ENCODE data around the gene LSR. TPM values are rescaled to one million over a fixed set of nuclear protein-coding genes. Genes with fewer than 3 reads are reported as not detected.

The LSR gene
- total and polyA plus RNA-seq, 2 donors (not counting 1 experiment from before 2014, with no cell fraction given) = 37.2 to 45.3 TPM

GRCh38 chr19:35267818-35268535, 19.2 kb downstream of the LSR start:
- Histone ChIP-seq H3K79me2 (ENCODE audit: control insufficient read depth, insufficient read depth, low read length) (peaks cover 46% of the 10 kb centered on the region), H2AFZ (ENCODE audit: insufficient read depth, low read depth, low read length, poor library complexity, severe bottlenecking) (peak overlapping the region; percentile 80)

More at GRCh38 chr19:35267818-35268535, 19.2 kb downstream of the LSR start:
- WGBS (ENCODE audit: insufficient coverage) = under 1% methylated on average over 78 of the region's 100 CpGs
- TF ChIP-seq EZH2 (IDR thresholded peaks at IDR 0.05; ENCODE audit: borderline replicate concordance, insufficient read depth, low read depth, low read length, poor library complexity, severe bottlenecking) = no peak
- TF ChIP-seq, protein P1, sequence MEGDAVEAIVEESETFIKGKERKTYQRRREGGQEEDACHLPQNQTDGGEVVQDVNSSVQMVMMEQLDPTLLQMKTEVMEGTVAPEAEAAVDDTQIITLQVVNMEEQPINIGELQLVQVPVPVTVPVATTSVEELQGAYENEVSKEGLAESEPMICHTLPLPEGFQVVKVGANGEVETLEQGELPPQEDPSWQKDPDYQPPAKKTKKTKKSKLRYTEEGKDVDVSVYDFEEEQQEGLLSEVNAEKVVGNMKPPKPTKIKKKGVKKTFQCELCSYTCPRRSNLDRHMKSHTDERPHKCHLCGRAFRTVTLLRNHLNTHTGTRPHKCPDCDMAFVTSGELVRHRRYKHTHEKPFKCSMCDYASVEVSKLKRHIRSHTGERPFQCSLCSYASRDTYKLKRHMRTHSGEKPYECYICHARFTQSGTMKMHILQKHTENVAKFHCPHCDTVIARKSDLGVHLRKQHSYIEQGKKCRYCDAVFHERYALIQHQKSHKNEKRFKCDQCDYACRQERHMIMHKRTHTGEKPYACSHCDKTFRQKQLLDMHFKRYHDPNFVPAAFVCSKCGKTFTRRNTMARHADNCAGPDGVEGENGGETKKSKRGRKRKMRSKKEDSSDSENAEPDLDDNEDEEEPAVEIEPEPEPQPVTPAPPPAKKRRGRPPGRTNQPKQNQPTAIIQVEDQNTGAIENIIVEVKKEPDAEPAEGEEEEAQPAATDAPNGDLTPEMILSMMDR (IDR thresholded peaks at IDR 0.05) = no peak
- intact Hi-C loops (cut with micrococcal nuclease) = loop anchor here (1.0 to 5.0 kb wide), 4 partner anchors 20 to 201 kb away; no protein-coding TSS in a partner anchor
- Histone ChIP-seq H3K9ac (ENCODE audit: low read length) (peak overlapping the region; percentile 91), H3K4me2 (replicated peaks; ENCODE audit: low read depth, low read length, poor library complexity, severe bottlenecking) (peak overlapping the region; percentile 95), H3K36me3 (replicated peaks in 1 of 2; ENCODE audit: control extremely low read depth in 1 of 2, control insufficient read depth in 1 of 2, extremely low read depth in 1 of 2, insufficient read depth in 2 of 2, low read length in 1 of 2) (peaks cover 0 to 31% of the 10 kb centered on the region in 2 experiments), H3K4me3 (ENCODE audit: control extremely low read depth in 1 of 5, extremely low read depth in 1 of 5, insufficient read depth in 1 of 5, low read depth in 2 of 5, low read length in 4 of 5) (peak overlapping the region; percentile 68 to 97 (median 77)), H3K9me3 (ENCODE audit: control extremely low read depth in 1 of 3, control insufficient read depth in 2 of 3, insufficient read depth in 1 of 3, low read length in 2 of 3) (no peaks in the 10 kb centered on the region), H3K27ac (ENCODE audit: low read length in 2 of 2) (peak overlapping the region; percentile 65 to 88), H3K4me1 (ENCODE audit: control insufficient read depth in 2 of 2, insufficient read depth in 2 of 2, low read length in 2 of 2) (peaks cover 47 to 70% of the 10 kb centered on the region in 2 donors), H3K27me3 (replicated peaks in 1 of 4; ENCODE audit: control extremely low read depth in 1 of 4, control insufficient read depth in 3 of 4, insufficient read depth in 4 of 4, low read length in 3 of 4) (no peaks in the 10 kb centered on the region), H4K20me1 (ENCODE audit: control insufficient read depth, insufficient read depth, low read length, poor library complexity, severe bottlenecking) (peaks cover 43% of the 10 kb centered on the region)
- ChIA-PET POLR2A (interaction anchor here (0.6 to 1.4 kb wide), 5 partner anchors 9 to 872 kb away, joined by 3 read pairs; partner anchors contain the start of gene CAPNS1), CTCF (interaction anchor here (0.7 to 2.0 kb wide), 6 partner anchors 79 to 200 kb away, joined by 3 to 11 read pairs (median 3); partner anchors contain the start of genes FFAR1 and FXYD7)
- ATAC-seq (ENCODE audit: low read depth) = peak; percentile 52
- Mint-ChIP-seq H3K4me3 (peak overlapping the region; percentile 91), H3K27me3 (no peaks in the 10 kb centered on the region), H3K9me3 (ENCODE audit: insufficient read depth) (no peaks in the 10 kb centered on the region), H3K27ac (peak overlapping the region; percentile 95), H3K4me1 (peaks cover 61% of the 10 kb centered on the region)
- DNase-seq = peak; percentile 91
